Right ventricle myocardium inferior (tissue), 1 donor: ENCODE results near the gene TET3. TPM values are rescaled to one million over a fixed set of nuclear protein-coding genes. Genes with fewer than 3 reads are reported as not detected.

ENCODE experiments used
- ATAC-seq: fragments of 200-7000 bp; cut with Tn5 transposase; one replicate; pipeline ENCODE4 v1.9.1; 2020; ENCODE audit warnings: mild to moderate bottlenecking, moderate library complexity
- DNase-seq: peaks from one replicate; pipeline ENCODE4 v3.0.0; 2021; ENCODE audit errors: missing footprints
- intact Hi-C: fragments of 100-400 bp; cut with DNase I; formaldehyde crosslinking; loops from one replicate; pipeline ENCODE4 v1.11.0; 2022
- total RNA-seq: library from RNA; stranded (reverse); fragmentation: NEBNext Ultra II Directional; extraction: Animal tissue kit (Norgen Biotek cat#: 25700); gene quantifications from one replicate; pipeline ENCODE4 v1.2.1, GENCODE V29; 2021
- donor health status: DM: no; HTN: yes; CAD: no; lungs with severe emphysema.

Gene TET3
- total RNA-seq, 1 donor from 2014 or later, result 2.6 TPM

- ATAC-seq, result peak; percentile 26
- intact Hi-C loops, result no loop called here
- DNase-seq, result no peak
Observed at GRCh38 chr2:74019516-74019915, 34.8 kb downstream of the TET3 start.

- intact Hi-C loops, result no loop called here
- ATAC-seq (peak; percentile 72), DNase-seq (no peak)
Observed at GRCh38 chr2:74020702-74021406, 36.1 kb downstream of the TET3 start.

GRCh38 chr2:74021407-74021755, 36.7 kb downstream of the TET3 start:
- no peak for ATAC-seq
- intact Hi-C loops, result no loop called here
- no peak for DNase-seq

- DNase-seq, result no peak
- ATAC-seq, result no peak
- intact Hi-C loops, result no loop called here
Observed at GRCh38 chr2:74024216-74024615, 39.5 kb downstream of the TET3 start.

- ATAC-seq, result no peak
- no peak for DNase-seq
- intact Hi-C loops, result no loop called here
Observed at GRCh38 chr2:74025971-74026612, 41.4 kb downstream of the TET3 start.

GRCh38 chr2:74026687-74027241, 42.1 kb downstream of the TET3 start:
- intact Hi-C loops, result no loop called here
- ATAC-seq, result no peak
- no peak for DNase-seq

- ATAC-seq (no peak), DNase-seq (no peak)
- intact Hi-C loops, result no loop called here
Observed at GRCh38 chr2:74027496-74027895, 42.8 kb downstream of the TET3 start.

GRCh38 chr2:74028290-74028689, 43.6 kb downstream of the TET3 start:
- no peak for DNase-seq
- intact Hi-C loops, result no loop called here

GRCh38 chr2:74028741-74029140, 44.0 kb downstream of the TET3 start:
- ATAC-seq (no peak), DNase-seq (no peak)
- intact Hi-C loops, result no loop called here

More at GRCh38 chr2:74028290-74028689, 43.6 kb downstream of the TET3 start:
- ATAC-seq, result no peak

- no peak for ATAC-seq
- intact Hi-C loops, result no loop called here
Observed at GRCh38 chr2:74029714-74030397, 45.1 kb downstream of the TET3 start.

GRCh38 chr2:74031221-74031620, 46.5 kb downstream of the TET3 start:
- ATAC-seq, result no peak
- intact Hi-C loops, result no loop called here
- DNase-seq, result no peak

More at GRCh38 chr2:74029714-74030397, 45.1 kb downstream of the TET3 start:
- no peak for DNase-seq

- DNase-seq, result no peak
- intact Hi-C loops, result no loop called here
- no peak for ATAC-seq
Observed at GRCh38 chr2:74031959-74032287, 47.2 kb downstream of the TET3 start.

GRCh38 chr2:74033375-74033774, 48.7 kb downstream of the TET3 start:
- ATAC-seq (no peak), DNase-seq (no peak)
- intact Hi-C loops, result no loop called here

Other genes starting within 250 kb of the TET3 start
- 45.9 TPM for gene TPRKB, start 247.6 kb upstream of the TET3 start, total RNA-seq
- 10.6 TPM for gene DUSP11, start 204.8 kb upstream of the TET3 start, total RNA-seq
- not detected for gene C2orf78, start 200.7 kb upstream of the TET3 start, total RNA-seq
- gene STAMBP, start 155.9 kb upstream of the TET3 start, total RNA-seq, result 27.8 TPM
- 1.9 TPM for gene ACTG2, start 91.9 kb upstream of the TET3 start, total RNA-seq
- gene DGUOK, start 58.0 kb upstream of the TET3 start, total RNA-seq, result 17.9 TPM
- 88.4 TPM for gene BOLA3, start 163.0 kb downstream of the TET3 start, total RNA-seq
- 59.3 TPM for gene MOB1A, start 194.0 kb downstream of the TET3 start, total RNA-seq
- 24.2 TPM for gene MTHFD2, start 213.7 kb downstream of the TET3 start, total RNA-seq